Choroid plexus epithelial cell (primary cell): ENCODE measurements around the gene CTSD.

Source experiments
- DNase-seq: peaks from one replicate; pipeline ENCODE4 v3.0.0-alpha.2; 2010; ENCODE audit warnings: low read depth
- H3K4me3 ChIP-seq: 2 replicates; pipeline ENCODE4 v1.5.1; 2011; ENCODE audit warnings: low read depth, mild to moderate bottlenecking, control low read depth, low read length, moderate library complexity
- TF ChIP-seq, protein P1 (sequence below): conservative IDR thresholded peaks from 2 replicates; pipeline ENCODE4 v1.5.1; 2011; ENCODE audit warnings: low read depth, mild to moderate bottlenecking, control low read depth, inconsistent platforms, low read length, moderate library complexity

CTSD gene

DNA sequence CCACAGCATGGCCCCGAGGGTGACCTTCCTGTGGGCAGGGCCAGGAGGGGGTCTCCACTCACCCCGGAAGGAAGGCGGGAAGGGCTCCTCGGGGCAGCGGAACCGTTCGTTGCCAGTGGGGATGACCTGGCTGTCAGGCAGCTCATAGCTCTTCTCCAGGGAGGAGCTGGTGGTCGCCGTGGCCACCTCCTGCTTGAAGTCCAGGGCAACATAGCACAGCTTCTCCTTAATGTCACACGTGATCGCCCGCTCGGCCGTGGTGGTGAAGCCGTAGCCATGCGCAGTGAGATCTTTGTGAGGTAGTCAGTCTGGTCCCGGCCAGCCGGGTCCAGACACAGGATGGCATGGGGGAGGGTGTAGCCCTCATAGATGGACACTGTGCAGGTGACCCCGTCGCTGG, 39.5 kb upstream of the CTSD start:
- H3K4me3 ChIP-seq, result no peak overlapping the region
- DNase-seq, result no peak
- TF ChIP-seq, protein P1, sequence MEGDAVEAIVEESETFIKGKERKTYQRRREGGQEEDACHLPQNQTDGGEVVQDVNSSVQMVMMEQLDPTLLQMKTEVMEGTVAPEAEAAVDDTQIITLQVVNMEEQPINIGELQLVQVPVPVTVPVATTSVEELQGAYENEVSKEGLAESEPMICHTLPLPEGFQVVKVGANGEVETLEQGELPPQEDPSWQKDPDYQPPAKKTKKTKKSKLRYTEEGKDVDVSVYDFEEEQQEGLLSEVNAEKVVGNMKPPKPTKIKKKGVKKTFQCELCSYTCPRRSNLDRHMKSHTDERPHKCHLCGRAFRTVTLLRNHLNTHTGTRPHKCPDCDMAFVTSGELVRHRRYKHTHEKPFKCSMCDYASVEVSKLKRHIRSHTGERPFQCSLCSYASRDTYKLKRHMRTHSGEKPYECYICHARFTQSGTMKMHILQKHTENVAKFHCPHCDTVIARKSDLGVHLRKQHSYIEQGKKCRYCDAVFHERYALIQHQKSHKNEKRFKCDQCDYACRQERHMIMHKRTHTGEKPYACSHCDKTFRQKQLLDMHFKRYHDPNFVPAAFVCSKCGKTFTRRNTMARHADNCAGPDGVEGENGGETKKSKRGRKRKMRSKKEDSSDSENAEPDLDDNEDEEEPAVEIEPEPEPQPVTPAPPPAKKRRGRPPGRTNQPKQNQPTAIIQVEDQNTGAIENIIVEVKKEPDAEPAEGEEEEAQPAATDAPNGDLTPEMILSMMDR, result no peak

GRCh38 chr11:1797391-1798125, 33.8 kb upstream of the CTSD start:
- DNase-seq, result no peak
- TF ChIP-seq, protein P1, result no peak
- H3K4me3 ChIP-seq, result no peak overlapping the region

GRCh38 chr11:1796413-1797011, 32.8 kb upstream of the CTSD start:
- TF ChIP-seq, protein P1, result peak; percentile 2
- no peak for DNase-seq
- no peak overlapping the region for H3K4me3 ChIP-seq

DNA sequence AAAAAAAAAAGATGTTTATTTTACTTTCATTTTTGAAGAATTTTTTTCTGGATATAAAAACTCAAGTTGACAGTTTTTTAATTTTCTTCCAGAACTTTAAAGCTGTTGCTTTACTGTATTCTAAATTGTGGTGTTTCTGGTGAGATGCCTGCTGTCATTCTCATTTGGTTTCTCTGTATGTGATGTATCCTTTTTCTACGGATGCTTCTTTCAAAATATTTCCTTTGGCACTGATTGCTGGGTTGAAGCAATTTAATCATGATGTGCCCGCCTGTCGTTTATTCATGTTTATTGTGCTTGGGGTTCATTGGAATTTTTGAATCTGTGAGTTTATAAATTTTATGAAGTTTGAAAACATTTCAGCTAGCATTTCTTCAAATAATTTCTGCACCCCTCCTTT, 29.4 kb upstream of the CTSD start:
- TF ChIP-seq, protein P1, result no peak
- DNase-seq, result no peak
- no peak overlapping the region for H3K4me3 ChIP-seq

DNA sequence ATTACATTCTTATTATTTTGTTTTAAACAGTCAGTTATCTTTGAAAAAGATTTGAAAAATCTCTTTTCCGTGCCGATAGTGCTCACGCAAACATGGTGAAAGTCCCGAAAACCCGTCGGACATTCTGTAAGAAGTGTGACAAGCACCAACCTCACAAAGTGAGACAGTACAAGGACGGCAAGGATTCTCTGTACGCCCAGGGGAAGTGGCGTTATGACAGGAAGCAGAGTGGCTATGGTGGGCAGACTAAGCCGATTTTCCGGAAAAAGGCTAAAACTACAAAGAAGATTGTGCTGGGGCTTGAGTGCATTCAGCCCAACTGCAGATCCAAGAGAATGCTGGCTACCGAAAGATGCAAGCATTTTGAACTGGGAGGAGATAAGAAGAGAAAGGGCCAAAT, 28.7 kb upstream of the CTSD start:
- TF ChIP-seq, protein P1, result no peak
- DNase-seq, result no peak

GRCh38 chr11:1791912-1792311, 28.2 kb upstream of the CTSD start:
- TF ChIP-seq, protein P1, result no peak
- no peak for DNase-seq
- H3K4me3 ChIP-seq, result no peak overlapping the region

More for the DNA sequence above, 28.7 kb upstream of the CTSD start:
- no peak overlapping the region for H3K4me3 ChIP-seq

- DNase-seq, result no peak
- H3K4me3 ChIP-seq, result no peak overlapping the region
- TF ChIP-seq, protein P1, result no peak
These were observed 22.7 kb upstream of the CTSD start for GRCh38 chr11:1786466-1786865.
